K562 (cell line): ENCODE data around the gene IRS1. TPM values are rescaled to one million over a fixed set of nuclear protein-coding genes. Genes with fewer than 3 reads are reported as not detected.

Source experiments
- ATAC-seq: fragments of 200-7000 bp; cut with Tn5 transposase; 3 replicates; pipeline ENCODE4 v1.9.1; 2020; ENCODE audit warnings: moderate library complexity
- BruUV-seq: library from RNA; stranded (reverse); fragments of 400-500 nt; replicated peaks from 2 replicates; lab custom pipeline; 2021; lab: Mats Ljungman, UMichigan
- CTCF ChIA-PET: fragments of 300-600 bp; formaldehyde crosslinking; extraction: SDS; loops from one replicate; lab custom pipeline; 2021; ENCODE audit warnings: low intra/inter-chr PET ratio; lab: Yijun Ruan, JAX
- POLR2A ChIA-PET: fragments of 300-600, 350-650 bp; sonication (Branson Sonifier 250); formaldehyde crosslinking; extraction: SDS; loops from one replicate; lab custom pipeline; 2021; ENCODE audit warnings: antibody characterized with exemption, inconsistent platforms; lab: Yijun Ruan, JAX
- DNase-seq, 4 experiments: peaks; one replicate each; pipeline versions ENCODE4 v3.0.0 to v3.0.0-alpha.2; 2011 to 2018; ENCODE audit warnings: low spot score in 3 of 4, mixed read lengths in 3 of 4; ENCODE audit errors: extremely low read depth in 1 of 4
- FAIRE-seq: peaks from 2 replicates; lab custom pipeline; 2011; peaks lifted over from hg19 to GRCh38; lab: Jason Lieb, UNC
- H2AFZ ChIP-seq: 2 replicates; pipeline ENCODE4 v1.6.0; 2011; ENCODE audit warnings: low read depth, low read length, control low read depth, inconsistent platforms
- H3K27ac ChIP-seq: fragments of 200-600 bp; 3 replicates; pipeline ENCODE4 v1.8.0; 2011; ENCODE audit warnings: low read depth, mild to moderate bottlenecking, control low read depth, inconsistent platforms, low read length, moderate library complexity, mixed read lengths; ENCODE audit errors: extremely low read depth
- H3K27me3 ChIP-seq, 2 experiments: fragments of 300-600 bp in 1 of 2; 2 replicates in 1 of 2; 3 replicates in 1 of 2; pipeline versions ENCODE4 v1.6.0 to v1.8.0; 2011; ENCODE audit warnings: inconsistent platforms in 2 of 2, low read length in 2 of 2, mild to moderate bottlenecking in 1 of 2, mixed read lengths in 1 of 2, moderate library complexity in 1 of 2; ENCODE audit not compliant: control insufficient read depth in 2 of 2, insufficient read depth in 2 of 2
- H3K36me3 ChIP-seq: fragments of 300-600 bp; 3 replicates; pipeline ENCODE4 v1.8.0; 2011; ENCODE audit warnings: mild to moderate bottlenecking, low read length, inconsistent platforms; ENCODE audit not compliant: control insufficient read depth, insufficient read depth
- H3K4me1 ChIP-seq, 2 experiments: fragments of 200-600 bp in 1 of 2; replicated peaks in 1 of 2; 2 replicates in 1 of 2; 3 replicates in 1 of 2; pipeline versions ENCODE4 v1.5.1 to v1.8.0; 2011; ENCODE audit warnings: inconsistent platforms in 2 of 2, low read length in 2 of 2, mild to moderate bottlenecking in 1 of 2, mixed read lengths in 1 of 2, moderate library complexity in 1 of 2; ENCODE audit not compliant: control insufficient read depth in 2 of 2, insufficient read depth in 2 of 2
- H3K4me2 ChIP-seq: 2 replicates; pipeline ENCODE4 v1.6.1; 2011; ENCODE audit warnings: low read length, control low read depth, inconsistent platforms, mixed read lengths; ENCODE audit not compliant: insufficient read depth
- H3K4me3 ChIP-seq: fragments of 200-600 bp; sonication (generic), shearing (Covaris generic); 2 replicates; pipeline ENCODE4 v1.5.1; 2016; ENCODE audit warnings: control low read depth, inconsistent platforms
- H3K79me2 ChIP-seq: fragments of 200-600 bp; 3 replicates; pipeline ENCODE4 v1.8.0; 2011; ENCODE audit warnings: low read length, inconsistent platforms; ENCODE audit not compliant: control insufficient read depth, insufficient read depth
- H3K9ac ChIP-seq, 2 experiments: 2 replicates each; pipeline versions ENCODE4 v1.6.0 to v1.6.1; 2011; ENCODE audit warnings: low read depth in 2 of 2, low read length in 2 of 2, control low read depth in 1 of 2, inconsistent platforms in 1 of 2, mild to moderate bottlenecking in 1 of 2, mixed read lengths in 1 of 2; ENCODE audit not compliant: insufficient read depth in 1 of 2
- H3K9me1 ChIP-seq: one replicate; pipeline ENCODE4 v1.6.0; 2011; ENCODE audit warnings: inconsistent platforms, mild to moderate bottlenecking, low read length, moderate library complexity; ENCODE audit not compliant: control insufficient read depth, insufficient read depth
- H3K9me3 ChIP-seq: replicated peaks from 2 replicates; pipeline ENCODE4 v1.5.1; 2011; ENCODE audit warnings: low read depth, low read length, inconsistent platforms; ENCODE audit not compliant: control insufficient read depth, insufficient read depth
- H4K20me1 ChIP-seq: replicated peaks from 2 replicates; pipeline ENCODE4 v1.6.1; 2011; ENCODE audit warnings: low read length, inconsistent platforms, mixed read lengths; ENCODE audit not compliant: control insufficient read depth, insufficient read depth
- BRF1 ChIP-seq: IDR thresholded peaks from 3 replicates; pipeline ENCODE4 v1.6.1; 2011; ENCODE audit warnings: borderline replicate concordance, mild to moderate bottlenecking; ENCODE audit not compliant: insufficient read length; ENCODE audit errors: extremely low read depth
- ETS2 ChIP-seq: IDR thresholded peaks from 2 replicates; pipeline ENCODE4 v1.6.1; 2016; ENCODE audit warnings: borderline replicate concordance, missing genetic modification characterization, mild to moderate bottlenecking, moderate library complexity, missing compliant biosample characterization; ENCODE audit not compliant: poor library complexity, severe bottlenecking
- KAT7 ChIP-seq: sonication (generic); formaldehyde crosslinking; IDR thresholded peaks from 2 replicates; pipeline ENCODE4 v1.8.0; 2022; ENCODE audit warnings: missing genetic modification reagents, mild to moderate bottlenecking, borderline replicate concordance
- MAFK ChIP-seq: IDR thresholded peaks from 2 replicates; pipeline ENCODE4 v1.6.1; 2011; ENCODE audit warnings: low read length, improper control_type of control experiment
- PTBP1 ChIP-seq: fragments of 200-400 bp; formaldehyde crosslinking; IDR thresholded peaks from 2 replicates; pipeline ENCODE4 v1.6.1; 2017; ENCODE audit warnings: low read depth, low read length
- RBM15 ChIP-seq: fragments of 200-400 bp; formaldehyde crosslinking; IDR thresholded peaks from 2 replicates; pipeline ENCODE4 v1.6.1; 2018; ENCODE audit warnings: mild to moderate bottlenecking, low read length, moderate library complexity; ENCODE audit not compliant: insufficient read depth
- SREBF1 ChIP-seq: fragments of 150-350 bp; IDR thresholded peaks from 2 replicates; pipeline ENCODE4 v1.6.1; 2014; ENCODE audit warnings: antibody characterized with exemption, low read depth, low read length, borderline replicate concordance
- TSC22D4 ChIP-seq: fragments of 450-650 bp; IDR thresholded peaks from 2 replicates; pipeline ENCODE4 v1.6.1; 2016; ENCODE audit warnings: missing genetic modification characterization, missing biosample characterization, control low read depth
- ZC3H11A ChIP-seq: IDR thresholded peaks from 2 replicates; pipeline ENCODE4 v1.6.1; 2012; ENCODE audit warnings: low read depth, low read length, improper control_type of control experiment
- ZNF324 ChIP-seq: fragments of 250-450 bp; sonication (Bioruptor Pico); IDR thresholded peaks from 2 replicates; pipeline ENCODE4 v1.4.0; 2020; ENCODE audit warnings: mild to moderate bottlenecking
- ZNF76 ChIP-seq: fragments of 250-450 bp; sonication (Bioruptor Pico); IDR thresholded peaks from 2 replicates; pipeline ENCODE4 v1.4.0; 2020; ENCODE audit warnings: mild to moderate bottlenecking, moderate library complexity, borderline replicate concordance
- WGBS: fragments of 100-300 bp; shearing (Covaris generic); methylation state at CpG from one replicate; pipeline ENCODE4 v1.1.6; 2016; ENCODE audit warnings: low coverage, mixed read lengths; ENCODE audit not compliant: insufficient coverage; ENCODE audit errors: missing lambda C conversion rate; 5-methylcytosine and 5-hydroxymethylcytosine counted together
- in situ Hi-C: fragments of 300-500 bp; cut with MboI; formaldehyde crosslinking; loops from 4 replicates; pipeline ENCODE4 v1.15.0; 2018; ENCODE audit warnings: inconsistent platforms, mixed read lengths
- intact Hi-C: fragments of 100-400 bp; cut with micrococcal nuclease; formaldehyde crosslinking; loops from 2 replicates; pipeline ENCODE4 v1.14.2; 2022
- polyA plus RNA-seq, 8 experiments: library from polyadenylated mRNA; depleted of rRNA in 4 of 8; stranded (reverse) in 5 of 8; unstranded in 3 of 8; fragments of >200 nt; fragmentation: Nextera tagmentation in 2 of 8; fragmentation: Illumina TruSeq in 1 of 8; extraction: Ambion mirVana in 2 of 8; extraction: Trizol in 1 of 8; gene quantifications; 2 replicates each; pipeline versions ENCODE4 v1.2.1 to v1.2.3, GENCODE V29; 2011 to 2014; ENCODE audit warnings: inconsistent platforms in 1 of 8, missing spikeins in 1 of 8
- total RNA-seq, 7 experiments: library from RNA; depleted of rRNA in 6 of 7; stranded (reverse); fragments of >200 nt in 6 of 7; fragmentation: Illumina TruSeq in 2 of 7; extraction: Trizol in 2 of 7; gene quantifications; 2 replicates each; pipeline versions ENCODE4 v1.2.1 to v1.2.3, GENCODE V29; 2011 to 2021; ENCODE audit warnings: low replicate concordance in 1 of 7
- TF ChIP-seq, protein P1 (sequence below): sonication (generic); formaldehyde crosslinking; IDR thresholded peaks from 2 replicates; pipeline ENCODE4 v1.8.0; 2022; ENCODE audit warnings: mild to moderate bottlenecking, missing genetic modification reagents, borderline replicate concordance
- TF ChIP-seq, protein P2 (sequence below): IDR thresholded peaks from 2 replicates; pipeline ENCODE4 v1.6.1; 2011; ENCODE audit warnings: borderline replicate concordance, low read depth, mild to moderate bottlenecking, moderate library complexity, low read length; ENCODE audit not compliant: insufficient read depth, poor library complexity, severe bottlenecking

The IRS1 gene
- total and polyA plus RNA-seq, 9 of the 15 experiments (the other 6 are each of a cell fraction or from before 2014, with no cell fraction given): under 0.01 to 0.31 (median 0.08) TPM; not detected in 1

DNA sequence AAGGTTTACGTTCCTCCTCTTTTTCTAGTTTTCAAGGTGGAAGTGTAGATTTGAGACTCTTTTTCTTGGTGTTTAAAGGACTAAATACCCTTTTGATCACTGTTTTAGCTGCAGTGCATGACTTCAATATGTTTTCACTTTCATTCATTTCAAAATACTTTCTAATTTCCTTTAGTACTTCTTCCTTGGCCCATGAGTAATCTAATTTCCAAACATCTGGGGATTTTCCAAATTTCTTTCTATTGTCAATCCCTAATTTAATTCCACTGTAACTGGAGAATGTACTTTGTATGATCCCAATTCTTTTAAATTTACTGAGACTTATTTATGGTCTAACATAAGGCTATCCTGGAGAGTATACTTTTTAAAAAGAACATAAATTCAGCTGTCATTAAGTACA, 32.4 kb upstream of the IRS1 start (continued):
- no peak for TF ChIP-seq PTBP1
- TF ChIP-seq KAT7: no peak
- TF ChIP-seq, protein P1, sequence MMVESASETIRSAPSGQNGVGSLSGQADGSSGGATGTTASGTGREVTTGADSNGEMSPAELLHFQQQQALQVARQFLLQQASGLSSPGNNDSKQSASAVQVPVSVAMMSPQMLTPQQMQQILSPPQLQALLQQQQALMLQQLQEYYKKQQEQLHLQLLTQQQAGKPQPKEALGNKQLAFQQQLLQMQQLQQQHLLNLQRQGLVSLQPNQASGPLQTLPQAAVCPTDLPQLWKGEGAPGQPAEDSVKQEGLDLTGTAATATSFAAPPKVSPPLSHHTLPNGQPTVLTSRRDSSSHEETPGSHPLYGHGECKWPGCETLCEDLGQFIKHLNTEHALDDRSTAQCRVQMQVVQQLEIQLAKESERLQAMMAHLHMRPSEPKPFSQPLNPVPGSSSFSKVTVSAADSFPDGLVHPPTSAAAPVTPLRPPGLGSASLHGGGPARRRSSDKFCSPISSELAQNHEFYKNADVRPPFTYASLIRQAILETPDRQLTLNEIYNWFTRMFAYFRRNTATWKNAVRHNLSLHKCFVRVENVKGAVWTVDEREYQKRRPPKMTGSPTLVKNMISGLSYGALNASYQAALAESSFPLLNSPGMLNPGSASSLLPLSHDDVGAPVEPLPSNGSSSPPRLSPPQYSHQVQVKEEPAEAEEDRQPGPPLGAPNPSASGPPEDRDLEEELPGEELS (CRISPR knock-in tag): no peak
- no peak for TF ChIP-seq ZC3H11A
- TF ChIP-seq MAFK: no peak
- no peak for TF ChIP-seq ZNF324 (CRISPR knock-in tag)
- TF ChIP-seq, all 486 proteins: peak for 0

DNA sequence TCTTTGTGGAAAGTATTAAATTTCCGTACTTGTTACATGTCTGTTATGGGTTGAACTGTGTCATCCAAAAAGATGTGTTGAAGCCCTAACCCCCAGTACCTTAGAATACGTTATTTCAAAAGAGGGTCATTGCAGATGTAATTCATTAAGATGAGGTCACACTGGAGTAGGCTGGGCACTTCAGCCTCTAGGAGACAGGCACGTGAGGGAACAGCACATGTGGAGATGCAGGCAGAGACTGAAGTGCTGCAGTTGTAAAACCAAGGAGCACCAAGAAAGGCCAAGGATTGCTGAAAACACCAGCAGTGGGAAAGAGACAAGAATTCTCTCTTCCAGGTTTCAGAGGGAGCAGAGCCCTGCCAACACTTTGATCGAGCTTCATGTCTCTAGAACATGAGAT, 31.6 kb upstream of the IRS1 start:
- no TSS peak for BruUV-seq
- Histone ChIP-seq H4K20me1 (no peaks in the 10 kb centered on the region), H3K4me1 (peaks cover 0 to 9% of the 10 kb centered on the region in 2 experiments; a peak in 2 of 5 replicates), H3K9ac (no peak overlapping the region), H3K79me2 (peaks cover 36% of the 10 kb centered on the region), H3K27ac (no peak overlapping the region), H3K36me3 (peaks cover 7% of the 10 kb centered on the region; the same call in 1 of the 3 replicates), H3K4me2 (no peak overlapping the region), H3K27me3 (no peaks in the 10 kb centered on the region), H3K9me1 (no peaks in the 10 kb centered on the region), H2AFZ (no peak overlapping the region), H3K9me3 (no peaks in the 10 kb centered on the region), H3K4me3 (no peak overlapping the region)
- no peak for FAIRE-seq
- in situ Hi-C loops (no loop called here), intact Hi-C loops (no loop called here)
- WGBS: 79% methylated on average over 4 of the region's 4 CpGs
- POLR2A ChIA-PET: no interaction called here
- ATAC-seq: no peak
- CTCF ChIA-PET: no interaction called here
- DNase-seq: no peak
- TF ChIP-seq TSC22D4 (tag): no peak
- no peak for TF ChIP-seq RBM15
- TF ChIP-seq, protein P2, sequence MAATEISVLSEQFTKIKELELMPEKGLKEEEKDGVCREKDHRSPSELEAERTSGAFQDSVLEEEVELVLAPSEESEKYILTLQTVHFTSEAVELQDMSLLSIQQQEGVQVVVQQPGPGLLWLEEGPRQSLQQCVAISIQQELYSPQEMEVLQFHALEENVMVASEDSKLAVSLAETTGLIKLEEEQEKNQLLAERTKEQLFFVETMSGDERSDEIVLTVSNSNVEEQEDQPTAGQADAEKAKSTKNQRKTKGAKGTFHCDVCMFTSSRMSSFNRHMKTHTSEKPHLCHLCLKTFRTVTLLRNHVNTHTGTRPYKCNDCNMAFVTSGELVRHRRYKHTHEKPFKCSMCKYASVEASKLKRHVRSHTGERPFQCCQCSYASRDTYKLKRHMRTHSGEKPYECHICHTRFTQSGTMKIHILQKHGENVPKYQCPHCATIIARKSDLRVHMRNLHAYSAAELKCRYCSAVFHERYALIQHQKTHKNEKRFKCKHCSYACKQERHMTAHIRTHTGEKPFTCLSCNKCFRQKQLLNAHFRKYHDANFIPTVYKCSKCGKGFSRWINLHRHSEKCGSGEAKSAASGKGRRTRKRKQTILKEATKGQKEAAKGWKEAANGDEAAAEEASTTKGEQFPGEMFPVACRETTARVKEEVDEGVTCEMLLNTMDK: no peak
- TF ChIP-seq ETS2: no peak
- no peak for TF ChIP-seq BRF1
- TF ChIP-seq ZNF76 (CRISPR knock-in tag): no peak
- TF ChIP-seq SREBF1: no peak
